ENCODE measurements around the gene NTRK3. TPM values are rescaled to one million over a fixed set of nuclear protein-coding genes. Genes with fewer than 3 reads are reported as not detected.
"Not testable (repeated sequence)": the region's sequence is repeated elsewhere in the genome, so short reads cannot be mapped to it uniquely, and the experiment has no call there.

NTRK3 gene
- total and polyA plus RNA-seq, 5 experiments from 2014 or later: not detected

DNA sequence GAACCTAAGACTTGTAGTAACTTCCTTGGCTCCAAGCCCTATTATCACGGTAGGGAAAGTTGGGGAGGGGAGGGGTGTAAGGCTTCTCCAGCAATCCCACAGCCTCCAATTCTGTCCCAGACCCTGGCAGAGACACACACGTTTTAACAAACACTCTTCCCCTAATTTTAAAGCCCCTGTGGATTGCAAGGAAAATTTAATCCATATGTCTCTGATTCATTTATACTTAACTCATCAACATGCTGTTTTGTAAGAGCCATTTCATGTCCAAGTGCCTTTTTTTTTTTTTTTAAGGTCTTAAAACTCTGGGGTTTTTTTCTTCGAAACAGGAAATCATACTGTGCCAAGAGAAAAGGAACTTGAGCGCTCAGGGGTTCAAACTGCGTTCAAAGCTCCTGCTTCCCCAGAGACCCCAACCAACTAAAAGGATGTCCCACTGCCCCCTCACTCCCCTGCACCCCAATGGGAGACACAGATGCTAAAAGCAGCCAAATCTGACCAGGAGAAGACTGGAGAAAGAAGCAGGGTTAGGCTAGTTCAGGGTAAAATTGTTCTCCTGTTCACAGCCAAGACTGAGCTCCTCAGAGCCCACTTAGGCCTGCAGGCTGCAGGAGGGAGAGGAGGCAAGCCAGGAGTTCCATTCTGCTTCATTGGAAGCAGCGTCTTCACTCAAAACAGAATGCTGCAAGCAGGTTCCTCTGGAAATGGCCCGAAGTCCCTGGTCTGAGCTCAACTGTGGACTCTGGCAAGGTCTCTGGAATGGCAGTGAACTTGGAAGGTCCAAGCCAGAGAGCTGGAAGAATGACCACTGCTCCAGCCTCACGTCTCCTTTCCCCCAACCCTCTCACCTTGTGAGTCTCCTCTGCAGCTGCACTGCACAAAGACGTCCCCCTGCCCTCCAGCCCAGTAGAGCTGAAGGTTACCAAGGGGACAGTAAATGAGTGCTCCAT, 172.5 kb downstream of the NTRK3 start:
- no peaks in the 10 kb centered on the region for H3K4me1 Mint-ChIP-seq
- no peak for ATAC-seq
- DNase-seq: no peak
- no peak overlapping the region for H3K27ac Mint-ChIP-seq
- H3K36me3 Mint-ChIP-seq: no peaks in the 10 kb centered on the region
- H3K9me3 Mint-ChIP-seq: no peaks in the 10 kb centered on the region
- POLR2A ChIA-PET: no interaction called here
- peaks cover 0 to 20% (median 2%) of the 10 kb centered on the region in 5 donors for H3K27me3 Mint-ChIP-seq
- no peak overlapping the region for H3K4me3 Mint-ChIP-seq

GRCh38 chr15:88080616-88081015, 175.9 kb downstream of the NTRK3 start:
- H3K27ac Mint-ChIP-seq: no peak overlapping the region
- no peak for ATAC-seq
- POLR2A ChIA-PET: no interaction called here

GRCh38 chr15:88077296-88078020, 179.1 kb downstream of the NTRK3 start:
- POLR2A ChIA-PET: no interaction called here
- H3K36me3 Mint-ChIP-seq: no peaks in the 10 kb centered on the region
- no peak overlapping the region for H3K4me3 Mint-ChIP-seq

More at GRCh38 chr15:88080616-88081015, 175.9 kb downstream of the NTRK3 start:
- no peaks in the 10 kb centered on the region for H3K36me3 Mint-ChIP-seq
- no peak overlapping the region for H3K4me3 Mint-ChIP-seq
- H3K27me3 Mint-ChIP-seq: peaks cover 0 to 20% (median 5%) of the 10 kb centered on the region in 5 donors
- no peak for DNase-seq
- no peaks in the 10 kb centered on the region for H3K4me1 Mint-ChIP-seq
- no peaks in the 10 kb centered on the region for H3K9me3 Mint-ChIP-seq

GRCh38 chr15:88076328-88076727, 180.2 kb downstream of the NTRK3 start:
- ATAC-seq (no peak), DNase-seq (no peak)
- no peak overlapping the region for H3K4me3 Mint-ChIP-seq
- H3K9me3 Mint-ChIP-seq: no peaks in the 10 kb centered on the region
- H3K27me3 Mint-ChIP-seq: peaks cover 0 to 5% (median 2%) of the 10 kb centered on the region in 5 donors
- no peaks in the 10 kb centered on the region for H3K36me3 Mint-ChIP-seq
- H3K27ac Mint-ChIP-seq: no peak overlapping the region
- POLR2A ChIA-PET: no interaction called here
- H3K4me1 Mint-ChIP-seq: no peaks in the 10 kb centered on the region

More at GRCh38 chr15:88077296-88078020, 179.1 kb downstream of the NTRK3 start:
- no peaks in the 10 kb centered on the region for H3K9me3 Mint-ChIP-seq
- DNase-seq (no peak), ATAC-seq (no peak)
- H3K4me1 Mint-ChIP-seq: no peaks in the 10 kb centered on the region
- peaks cover 0 to 13% (median 5%) of the 10 kb centered on the region in 5 donors for H3K27me3 Mint-ChIP-seq
- H3K27ac Mint-ChIP-seq: no peak overlapping the region

- Mint-ChIP-seq H3K4me1 (no peaks in the 10 kb centered on the region), H3K27ac (no peak overlapping the region), H3K36me3 (no peaks in the 10 kb centered on the region), H3K9me3 (no peaks in the 10 kb centered on the region), H3K4me3 (no peak overlapping the region), H3K27me3 (peaks cover 0 to 5% (median 0%) of the 10 kb centered on the region in 5 donors)
- DNase-seq (no peak), ATAC-seq (no peak)
- POLR2A ChIA-PET: no interaction called here
These were observed 181.4 kb downstream of the NTRK3 start for GRCh38 chr15:88075102-88075501.

DNA sequence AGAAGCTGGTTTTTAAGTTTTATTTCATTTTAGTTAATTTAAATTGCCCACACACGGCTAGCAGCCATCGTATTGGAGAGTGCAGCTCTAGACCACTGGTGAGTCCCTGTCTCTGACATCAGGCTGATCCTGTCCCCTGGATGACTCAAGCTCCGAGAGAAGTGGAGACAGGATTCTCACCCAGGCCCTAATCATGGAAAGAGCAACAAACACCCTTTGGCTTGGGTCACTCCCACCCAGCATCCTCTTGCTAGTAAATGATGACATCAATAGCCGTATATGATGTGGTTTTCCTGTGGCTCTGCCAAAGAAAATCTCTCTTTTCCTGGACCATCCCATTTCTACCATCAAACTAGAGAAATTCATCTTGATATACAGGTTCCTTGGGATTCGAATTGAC, 182.2 kb downstream of the NTRK3 start:
- H3K9me3 Mint-ChIP-seq: no peaks in the 10 kb centered on the region
- H3K4me1 Mint-ChIP-seq: no peaks in the 10 kb centered on the region
- ATAC-seq (no peak), DNase-seq (no peak)
- peaks cover 0 to 5% (median 0%) of the 10 kb centered on the region in 5 donors for H3K27me3 Mint-ChIP-seq
- POLR2A ChIA-PET: no interaction called here
- no peak overlapping the region for H3K27ac Mint-ChIP-seq
- H3K4me3 Mint-ChIP-seq: no peak overlapping the region
- no peaks in the 10 kb centered on the region for H3K36me3 Mint-ChIP-seq

DNA sequence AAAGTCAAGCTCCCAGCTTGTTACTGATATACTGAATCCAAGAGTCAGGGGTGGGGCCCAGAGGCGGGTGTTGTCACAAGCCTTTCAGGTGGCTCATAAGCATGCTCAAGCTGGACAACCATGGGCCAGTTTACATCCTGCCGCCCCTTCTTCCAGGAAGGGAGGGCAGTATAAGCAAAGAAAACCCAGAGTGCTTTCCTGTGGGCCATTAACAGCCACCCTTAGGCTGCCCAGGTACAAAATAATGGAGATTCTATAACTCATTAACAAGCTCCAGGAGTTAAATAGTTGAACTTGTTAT, 183.2 kb downstream of the NTRK3 start:
- no peaks in the 10 kb centered on the region for H3K9me3 Mint-ChIP-seq
- no peak for ATAC-seq
- no peak for DNase-seq
- POLR2A ChIA-PET: no interaction called here
- no peak overlapping the region for H3K27ac Mint-ChIP-seq
- H3K36me3 Mint-ChIP-seq: no peaks in the 10 kb centered on the region
- H3K27me3 Mint-ChIP-seq: peaks cover 0 to 3% (median 0%) of the 10 kb centered on the region in 5 donors
- H3K4me1 Mint-ChIP-seq: no peaks in the 10 kb centered on the region
- no peak overlapping the region for H3K4me3 Mint-ChIP-seq

DNA sequence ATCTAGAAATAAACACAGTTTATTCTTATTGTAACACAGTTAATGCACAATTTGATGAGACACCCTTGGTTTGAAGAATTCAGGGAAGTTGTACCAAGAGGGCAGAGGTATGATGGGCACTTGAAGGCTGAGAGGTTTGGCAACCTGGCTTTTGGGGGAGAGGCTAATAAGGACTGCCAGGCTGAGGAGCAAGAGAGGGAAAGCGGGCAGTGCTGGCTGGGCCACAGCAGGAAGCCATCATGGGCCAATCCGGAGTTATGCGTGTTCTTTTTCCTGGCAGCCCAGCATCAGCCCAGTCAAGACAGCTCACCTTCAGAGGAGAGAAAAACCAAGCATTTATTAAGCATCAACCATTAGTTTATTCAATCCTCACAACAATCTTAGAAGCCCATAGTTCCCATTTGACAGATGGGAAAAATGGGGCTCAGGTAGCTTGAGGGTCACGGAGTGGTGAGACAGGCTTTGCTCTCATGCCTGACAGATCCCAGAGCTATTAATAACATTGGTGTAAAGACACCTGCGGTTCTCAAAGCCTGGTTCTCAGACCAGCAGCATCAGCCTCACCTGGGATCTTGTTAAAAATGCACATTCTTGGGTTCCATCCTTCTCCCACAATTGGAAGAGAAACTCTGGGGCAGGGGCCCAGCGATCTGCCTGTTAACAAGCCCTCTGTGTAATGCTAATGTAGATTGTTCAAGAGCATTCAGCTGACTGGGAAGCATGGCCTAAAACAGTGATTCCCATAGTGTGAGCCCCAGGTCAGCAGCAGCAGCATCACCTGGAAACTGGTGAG, 183.7 kb downstream of the NTRK3 start:
- no peaks in the 10 kb centered on the region for H3K4me1 Mint-ChIP-seq
- no peaks in the 10 kb centered on the region for H3K9me3 Mint-ChIP-seq
- H3K27me3 Mint-ChIP-seq: peaks cover 0 to 3% (median 0%) of the 10 kb centered on the region in 5 donors
- no peak for DNase-seq
- H3K27ac Mint-ChIP-seq: peak overlapping the region in 2 of 10 donors; percentile 38 to 64
- H3K4me3 Mint-ChIP-seq: no peak overlapping the region
- no peak for ATAC-seq
- POLR2A ChIA-PET: no interaction called here
- no peaks in the 10 kb centered on the region for H3K36me3 Mint-ChIP-seq

DNA sequence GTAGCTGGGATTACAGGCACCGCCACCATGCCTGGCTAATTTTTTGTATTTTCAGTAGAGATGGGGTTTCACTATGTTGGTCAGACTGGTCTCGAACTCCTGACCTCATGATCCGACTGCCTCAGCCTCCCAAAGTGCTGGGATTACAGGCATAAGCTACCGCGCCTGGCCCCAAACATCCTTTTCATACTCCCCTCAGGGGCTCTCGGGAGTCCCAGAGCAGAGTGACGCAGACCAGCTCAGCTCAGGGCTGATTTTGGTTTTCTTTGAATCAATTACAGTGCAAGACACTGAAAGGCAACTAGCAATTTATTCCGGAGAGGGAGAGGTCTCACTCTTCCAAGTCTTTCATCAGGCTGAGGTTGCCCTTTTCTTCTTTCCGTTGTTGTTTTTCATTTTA, 184.4 kb downstream of the NTRK3 start:
- H3K9me3 Mint-ChIP-seq, ATAC-seq, POLR2A ChIA-PET: not testable (repeated sequence)

GRCh38 chr15:88071141-88071540, 185.4 kb downstream of the NTRK3 start:
- POLR2A ChIA-PET: no interaction called here
- Mint-ChIP-seq H3K36me3 (no peaks in the 10 kb centered on the region), H3K27me3 (peaks cover 0 to 11% (median 2%) of the 10 kb centered on the region in 5 donors), H3K27ac (no peak overlapping the region), H3K4me1 (no peaks in the 10 kb centered on the region), H3K9me3 (no peaks in the 10 kb centered on the region), H3K4me3 (no peak overlapping the region)
- ATAC-seq: no peak
- no peak for DNase-seq

More for the DNA sequence above, 184.4 kb downstream of the NTRK3 start:
- H3K27ac Mint-ChIP-seq, H3K36me3 Mint-ChIP-seq, H3K4me1 Mint-ChIP-seq, DNase-seq, H3K27me3 Mint-ChIP-seq, H3K4me3 Mint-ChIP-seq: not testable (repeated sequence)

GRCh38 chr15:88069561-88069960, 187.0 kb downstream of the NTRK3 start:
- Mint-ChIP-seq H3K4me3 (no peak overlapping the region), H3K4me1 (no peaks in the 10 kb centered on the region), H3K9me3 (no peaks in the 10 kb centered on the region), H3K27me3 (peaks cover 0 to 11% (median 2%) of the 10 kb centered on the region in 5 donors), H3K27ac (no peak overlapping the region), H3K36me3 (no peaks in the 10 kb centered on the region)
- POLR2A ChIA-PET: no interaction called here
- ATAC-seq (no peak), DNase-seq (no peak)

DNA sequence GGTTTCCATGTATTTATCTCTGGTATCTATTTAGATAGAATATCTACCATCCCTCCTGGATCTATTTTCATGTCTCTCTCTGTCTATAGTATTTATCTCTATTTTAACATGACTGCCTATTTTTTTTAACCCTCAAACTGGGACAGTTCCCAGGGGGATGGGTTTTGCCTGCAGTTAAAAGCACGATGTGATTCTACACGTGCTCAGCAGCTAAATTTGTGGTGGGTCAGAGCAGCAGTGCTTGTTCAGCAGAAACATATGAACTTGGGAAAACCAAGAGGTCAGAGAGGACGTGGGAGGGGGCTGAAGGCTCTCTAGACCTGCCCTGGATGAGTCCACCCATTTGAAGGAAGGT, 189.2 kb downstream of the NTRK3 start:
- no peak overlapping the region for H3K4me3 Mint-ChIP-seq
- H3K9me3 Mint-ChIP-seq: no peaks in the 10 kb centered on the region
- DNase-seq (no peak), ATAC-seq (no peak)
- POLR2A ChIA-PET: no interaction called here
- no peaks in the 10 kb centered on the region for H3K4me1 Mint-ChIP-seq
- H3K36me3 Mint-ChIP-seq: no peaks in the 10 kb centered on the region
- no peak overlapping the region for H3K27ac Mint-ChIP-seq
- peaks cover 0 to 11% (median 2%) of the 10 kb centered on the region in 5 donors for H3K27me3 Mint-ChIP-seq
